Neural progenitor cell (in vitro differentiated cells): ENCODE measurements around the gene MRPS18B.

Experiments used
- EZH2 ChIP-seq: fragments of 200-600 bp; sonication (generic); IDR thresholded peaks from 2 replicates; pipeline ENCODE4 v1.6.1; 2017; ENCODE audit warnings: antibody characterized with exemption, mild to moderate bottlenecking, moderate library complexity
- EZH2phosphoT487 ChIP-seq: fragments of 200-600 bp; sonication (generic); IDR thresholded peaks from 2 replicates; pipeline ENCODE4 v1.6.1; 2017; ENCODE audit warnings: antibody characterized with exemption
- TF ChIP-seq, protein P1 (sequence below): fragments of 200-600 bp; sonication (generic); IDR thresholded peaks from 2 replicates; pipeline ENCODE4 v1.5.1; 2017; ENCODE audit warnings: antibody characterized with exemption, mild to moderate bottlenecking

DNA sequence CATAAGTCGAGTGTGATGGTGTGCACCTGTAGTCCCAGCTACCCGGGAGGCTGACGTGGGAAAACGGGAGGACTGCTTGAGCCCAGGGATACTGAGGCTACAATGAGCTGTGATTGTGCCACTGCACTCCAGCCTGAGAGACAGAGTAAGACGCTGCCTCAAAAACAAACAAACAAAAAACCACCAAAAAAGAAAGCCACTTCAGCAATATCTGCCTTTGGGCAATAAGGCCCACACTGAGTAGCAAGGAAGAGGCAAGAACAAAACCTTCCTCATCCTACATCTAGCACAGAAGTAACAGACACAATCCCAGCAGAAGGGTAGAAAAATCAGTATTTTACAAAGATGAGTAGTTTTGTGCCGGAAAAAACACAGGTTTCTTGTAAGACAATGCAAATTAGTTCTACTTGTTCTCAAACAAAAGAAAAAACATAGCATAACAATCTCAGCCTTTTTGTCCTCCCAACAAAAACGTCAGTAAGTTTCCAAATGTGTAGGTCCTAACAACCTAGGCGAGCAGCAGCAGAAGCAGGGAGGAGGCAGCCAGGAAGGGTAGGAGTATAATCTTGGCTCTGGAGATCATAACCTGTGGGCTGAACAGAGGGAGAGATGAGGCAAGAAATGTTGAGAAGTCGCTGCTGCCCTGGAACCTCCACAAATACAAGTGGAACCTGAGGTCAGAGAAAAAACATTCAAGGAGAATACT lies 6.3 kb upstream of the MRPS18B start:
- TF ChIP-seq, protein P1, sequence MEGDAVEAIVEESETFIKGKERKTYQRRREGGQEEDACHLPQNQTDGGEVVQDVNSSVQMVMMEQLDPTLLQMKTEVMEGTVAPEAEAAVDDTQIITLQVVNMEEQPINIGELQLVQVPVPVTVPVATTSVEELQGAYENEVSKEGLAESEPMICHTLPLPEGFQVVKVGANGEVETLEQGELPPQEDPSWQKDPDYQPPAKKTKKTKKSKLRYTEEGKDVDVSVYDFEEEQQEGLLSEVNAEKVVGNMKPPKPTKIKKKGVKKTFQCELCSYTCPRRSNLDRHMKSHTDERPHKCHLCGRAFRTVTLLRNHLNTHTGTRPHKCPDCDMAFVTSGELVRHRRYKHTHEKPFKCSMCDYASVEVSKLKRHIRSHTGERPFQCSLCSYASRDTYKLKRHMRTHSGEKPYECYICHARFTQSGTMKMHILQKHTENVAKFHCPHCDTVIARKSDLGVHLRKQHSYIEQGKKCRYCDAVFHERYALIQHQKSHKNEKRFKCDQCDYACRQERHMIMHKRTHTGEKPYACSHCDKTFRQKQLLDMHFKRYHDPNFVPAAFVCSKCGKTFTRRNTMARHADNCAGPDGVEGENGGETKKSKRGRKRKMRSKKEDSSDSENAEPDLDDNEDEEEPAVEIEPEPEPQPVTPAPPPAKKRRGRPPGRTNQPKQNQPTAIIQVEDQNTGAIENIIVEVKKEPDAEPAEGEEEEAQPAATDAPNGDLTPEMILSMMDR: no peak
- TF ChIP-seq EZH2phosphoT487: no peak
- no peak for TF ChIP-seq EZH2
